Upper lobe of left lung (tissue), 6 donors: Measurements from ENCODE around the gene CABCOCO1. TPM values are rescaled to one million over a fixed set of nuclear protein-coding genes. Genes with fewer than 3 reads are reported as not detected.
A peak's percentile ranks its signal among the peaks of the same experiment; 100 is the strongest.

ENCODE experiments used
- ATAC-seq, 2 donors: fragments of 200-7000 bp; cut with Tn5 transposase; one replicate each; pipeline ENCODE4 v1.9.1; 2022; ENCODE audit warnings: mild to moderate bottlenecking in 2 of 2, moderate library complexity in 2 of 2; ENCODE audit not compliant: low FRiP score in 2 of 2
- DNase-seq, 2 donors: peaks; one replicate each; pipeline ENCODE4 v3.0.0-alpha.2; 2019 to 2020
- H3K27ac ChIP-seq, 4 donors: fragments of 200-600 bp; sonication (generic); one replicate each; pipeline ENCODE4 v1.5.1; 2016 to 2019
- H3K27me3 ChIP-seq, 4 donors: fragments of 200-600 bp; sonication (generic); one replicate each; pipeline ENCODE4 v1.5.1; 2017 to 2019
- H3K36me3 ChIP-seq, 4 donors: fragments of 200-600 bp; sonication (generic); one replicate each; pipeline ENCODE4 v1.5.1; 2016 to 2019
- H3K4me1 ChIP-seq, 4 donors: fragments of 200-600 bp; sonication (generic); one replicate each; pipeline ENCODE4 v1.5.1; 2018 to 2019
- H3K4me3 ChIP-seq, 4 donors: fragments of 200-600 bp; sonication (generic); one replicate each; pipeline ENCODE4 v1.5.1; 2017 to 2019; ENCODE audit warnings: mild to moderate bottlenecking in 2 of 4, moderate library complexity in 1 of 4
- H3K9me3 ChIP-seq, 4 donors: fragments of 200-600 bp; sonication (generic); one replicate each; pipeline ENCODE4 v1.5.1; 2018 to 2019
- EP300 ChIP-seq, 4 donors: sonication (generic); formaldehyde crosslinking; IDR thresholded peaks; one replicate each; pipeline ENCODE4 v1.5.1; 2017; ENCODE audit warnings: antibody characterized with exemption in 4 of 4, control low read depth in 2 of 4
- POLR2A ChIP-seq, 4 donors: fragments of 450-650 bp; IDR thresholded peaks; one replicate each; pipeline ENCODE4 v1.5.1; 2016 to 2017; ENCODE audit warnings: antibody characterized with exemption in 4 of 4, mild to moderate bottlenecking in 2 of 4
- POLR2AphosphoS5 ChIP-seq, 2 donors: sonication (generic); formaldehyde crosslinking; IDR thresholded peaks; one replicate each; pipeline ENCODE4 v1.5.1; 2017; ENCODE audit warnings: antibody characterized with exemption in 2 of 2
- WGBS, 2 donors: methylation state at CpG; one replicate each; pipeline ENCODE4 v1.1.5; 2017 to 2018; 5-methylcytosine and 5-hydroxymethylcytosine counted together
- total RNA-seq, 6 donors: library from RNA; depleted of rRNA in 4 of 6; stranded (reverse); fragments of >200 nt in 4 of 6; gene quantifications; one replicate each; pipeline versions ENCODE4 v1.1.0 to v1.2.1, GENCODE V29; 2016 to 2021
- TF ChIP-seq, protein P1 (sequence below), 6 experiments: fragments of 450-650 bp in 4 of 6; fragments of 200-600 bp in 2 of 6; sonication (generic) in 2 of 6; IDR thresholded peaks; one replicate each; pipeline ENCODE4 v1.5.1; 2016 to 2019; ENCODE audit warnings: antibody characterized with exemption in 6 of 6
- donor health status: DM: no; HTN: no; CAD: no; lungs with moderate emphysema.
- donor health status: DM: no; HTN: yes; CAD: no; lungs with severe emphysema.

The CABCOCO1 gene
- total RNA-seq, 6 donors from 2014 or later, result 1.3 to 12.2 (median 2.3) TPM; not detected in 1

GRCh38 chr10:61795551-61795950 is 132.8 kb downstream of the CABCOCO1 start:
- TF ChIP-seq EP300 (IDR thresholded peaks at IDR 0.05) (no peak), POLR2AphosphoS5 (IDR thresholded peaks at IDR 0.05) (no peak), POLR2A (IDR thresholded peaks at IDR 0.05) (no peak)
- TF ChIP-seq, protein P1, sequence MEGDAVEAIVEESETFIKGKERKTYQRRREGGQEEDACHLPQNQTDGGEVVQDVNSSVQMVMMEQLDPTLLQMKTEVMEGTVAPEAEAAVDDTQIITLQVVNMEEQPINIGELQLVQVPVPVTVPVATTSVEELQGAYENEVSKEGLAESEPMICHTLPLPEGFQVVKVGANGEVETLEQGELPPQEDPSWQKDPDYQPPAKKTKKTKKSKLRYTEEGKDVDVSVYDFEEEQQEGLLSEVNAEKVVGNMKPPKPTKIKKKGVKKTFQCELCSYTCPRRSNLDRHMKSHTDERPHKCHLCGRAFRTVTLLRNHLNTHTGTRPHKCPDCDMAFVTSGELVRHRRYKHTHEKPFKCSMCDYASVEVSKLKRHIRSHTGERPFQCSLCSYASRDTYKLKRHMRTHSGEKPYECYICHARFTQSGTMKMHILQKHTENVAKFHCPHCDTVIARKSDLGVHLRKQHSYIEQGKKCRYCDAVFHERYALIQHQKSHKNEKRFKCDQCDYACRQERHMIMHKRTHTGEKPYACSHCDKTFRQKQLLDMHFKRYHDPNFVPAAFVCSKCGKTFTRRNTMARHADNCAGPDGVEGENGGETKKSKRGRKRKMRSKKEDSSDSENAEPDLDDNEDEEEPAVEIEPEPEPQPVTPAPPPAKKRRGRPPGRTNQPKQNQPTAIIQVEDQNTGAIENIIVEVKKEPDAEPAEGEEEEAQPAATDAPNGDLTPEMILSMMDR (IDR thresholded peaks at IDR 0.05), result no peak
- ATAC-seq, result no peak
- WGBS, 2 donors, result 94 to 98% methylated on average over 3 of the region's 3 CpGs

DNA sequence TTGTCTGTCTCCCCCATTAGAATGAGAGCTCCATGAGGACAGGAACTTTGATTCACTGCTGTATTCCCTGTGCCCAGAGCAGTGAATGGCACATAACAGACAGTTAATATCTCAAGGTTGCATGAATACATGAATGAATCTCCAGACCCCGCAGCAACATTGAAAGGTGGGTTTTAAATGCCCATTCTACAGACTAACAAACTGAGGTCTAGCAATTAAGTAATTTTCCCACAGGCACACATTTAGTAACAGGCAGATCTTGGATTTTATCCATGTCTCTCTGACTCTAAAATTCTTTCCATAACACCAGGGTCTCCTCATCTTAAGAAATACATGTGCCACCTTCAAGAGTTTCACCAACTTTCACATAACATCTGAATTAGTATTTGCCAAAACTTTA is 134.1 kb downstream of the CABCOCO1 start:
- no peak overlapping the region for H3K27ac ChIP-seq
- H3K4me3 ChIP-seq, result no peak overlapping the region
- H3K9me3 ChIP-seq, result no peaks in the 10 kb centered on the region
- ATAC-seq (no peak), DNase-seq (no peak)
- H3K4me1 ChIP-seq, result peaks cover 0 to 15% (median 6%) of the 10 kb centered on the region in 4 donors
- no peak for TF ChIP-seq POLR2A (IDR thresholded peaks at IDR 0.05)
- no peak for TF ChIP-seq POLR2AphosphoS5 (IDR thresholded peaks at IDR 0.05)
- TF ChIP-seq, protein P1 (IDR thresholded peaks at IDR 0.05), result no peak
- TF ChIP-seq EP300 (IDR thresholded peaks at IDR 0.05), result no peak
- WGBS, 2 donors, result 96 to 100% methylated on average over 1 of the region's 1 CpG
- no peaks in the 10 kb centered on the region for H3K27me3 ChIP-seq
- H3K36me3 ChIP-seq, result no peaks in the 10 kb centered on the region

More at GRCh38 chr10:61795551-61795950, 132.8 kb downstream of the CABCOCO1 start:
- DNase-seq, result no peak
- H3K9me3 ChIP-seq, result no peaks in the 10 kb centered on the region
- no peaks in the 10 kb centered on the region for H3K36me3 ChIP-seq
- no peak overlapping the region for H3K27ac ChIP-seq
- H3K4me3 ChIP-seq, result no peak overlapping the region
- H3K4me1 ChIP-seq, result peaks cover 0 to 16% (median 6%) of the 10 kb centered on the region in 4 donors
- no peaks in the 10 kb centered on the region for H3K27me3 ChIP-seq

DNA sequence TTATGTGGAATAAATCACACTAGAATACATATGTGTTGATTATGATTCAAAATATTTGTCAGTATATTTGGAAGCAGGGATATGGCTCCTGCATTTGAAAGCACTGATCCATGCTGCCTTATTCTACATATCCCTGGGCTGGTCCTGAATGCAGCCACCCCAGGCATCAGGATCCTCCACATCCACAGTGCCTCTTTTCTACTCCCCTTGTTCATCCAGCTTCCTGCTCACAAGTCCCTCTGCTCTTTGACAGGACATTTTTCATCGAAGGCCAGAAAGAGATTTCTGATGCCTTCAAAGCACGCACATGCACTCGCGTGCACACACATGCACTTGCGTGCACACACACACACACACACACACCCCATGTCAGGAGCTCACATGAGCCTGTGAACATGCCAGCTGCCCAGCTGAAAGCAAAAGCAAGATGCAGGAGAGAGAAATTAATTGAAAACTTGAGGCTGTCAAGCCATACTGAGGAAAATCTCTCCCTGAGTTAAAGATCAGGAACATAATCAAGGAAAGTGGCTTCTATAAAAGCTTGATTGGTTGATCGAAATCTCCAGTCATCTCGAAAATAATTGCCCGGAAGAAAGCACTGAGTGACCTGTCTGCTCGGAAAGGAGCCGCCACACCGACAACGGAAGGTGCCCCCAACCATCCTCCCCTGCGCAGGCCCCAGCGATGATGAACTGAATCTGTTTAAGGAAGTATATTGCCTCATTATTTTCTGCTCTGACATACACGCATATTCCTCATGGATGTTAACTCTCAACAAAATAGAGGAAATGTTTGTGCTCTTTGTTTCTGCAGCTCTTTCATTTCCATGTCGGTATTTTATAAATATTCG is 134.8 kb downstream of the CABCOCO1 start:
- Histone ChIP-seq H3K4me1 (peaks cover 0 to 11% (median 5%) of the 10 kb centered on the region in 4 donors), H3K4me3 (no peak overlapping the region), H3K9me3 (no peaks in the 10 kb centered on the region), H3K27ac (no peak overlapping the region), H3K27me3 (no peaks in the 10 kb centered on the region), H3K36me3 (no peaks in the 10 kb centered on the region)
- WGBS, 2 donors, result 78 to 84% methylated on average over 17 of the region's 17 CpGs
- ATAC-seq (no peak), DNase-seq (peak in 1 of 2 donors; percentile 18)
- no peak for TF ChIP-seq POLR2AphosphoS5 (IDR thresholded peaks at IDR 0.05)
- no peak for TF ChIP-seq EP300 (IDR thresholded peaks at IDR 0.05)
- TF ChIP-seq, protein P1 (IDR thresholded peaks at IDR 0.05), result no peak
- no peak for TF ChIP-seq POLR2A (IDR thresholded peaks at IDR 0.05)

DNA sequence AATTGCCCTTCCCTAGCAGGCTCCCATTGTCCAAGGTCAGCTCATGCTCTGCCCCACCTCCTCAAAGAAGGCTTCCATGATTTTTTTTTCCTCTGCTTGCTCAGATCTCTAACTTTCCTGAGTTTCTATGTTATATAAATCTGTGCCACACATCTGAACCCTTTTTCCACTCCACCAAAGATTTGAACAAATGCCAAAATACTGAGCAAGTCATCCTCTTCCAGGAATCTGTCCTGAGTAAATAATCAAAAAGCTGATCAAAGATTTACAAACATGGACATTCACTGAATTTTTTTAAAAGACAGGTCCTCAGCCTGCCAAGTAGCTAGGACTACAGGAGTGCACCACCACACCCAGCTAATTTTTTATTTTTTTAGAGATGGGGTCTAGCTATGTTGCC is 136.0 kb downstream of the CABCOCO1 start:
- Histone ChIP-seq H3K9me3 (no peaks in the 10 kb centered on the region), H3K4me1 (peaks cover 0 to 9% (median 4%) of the 10 kb centered on the region in 4 donors), H3K27ac (no peak overlapping the region), H3K4me3 (no peak overlapping the region), H3K27me3 (no peaks in the 10 kb centered on the region), H3K36me3 (no peaks in the 10 kb centered on the region)
- ATAC-seq (no peak), DNase-seq (no peak)
- no peak for TF ChIP-seq POLR2AphosphoS5 (IDR thresholded peaks at IDR 0.05)
- TF ChIP-seq EP300 (IDR thresholded peaks at IDR 0.05), result no peak
- no peak for TF ChIP-seq POLR2A (IDR thresholded peaks at IDR 0.05)
- TF ChIP-seq, protein P1 (IDR thresholded peaks at IDR 0.05), result no peak
